ENCODE data around the gene TXNDC5.
A peak's percentile ranks its signal among the peaks of the same experiment; 100 is the strongest.

DNA sequence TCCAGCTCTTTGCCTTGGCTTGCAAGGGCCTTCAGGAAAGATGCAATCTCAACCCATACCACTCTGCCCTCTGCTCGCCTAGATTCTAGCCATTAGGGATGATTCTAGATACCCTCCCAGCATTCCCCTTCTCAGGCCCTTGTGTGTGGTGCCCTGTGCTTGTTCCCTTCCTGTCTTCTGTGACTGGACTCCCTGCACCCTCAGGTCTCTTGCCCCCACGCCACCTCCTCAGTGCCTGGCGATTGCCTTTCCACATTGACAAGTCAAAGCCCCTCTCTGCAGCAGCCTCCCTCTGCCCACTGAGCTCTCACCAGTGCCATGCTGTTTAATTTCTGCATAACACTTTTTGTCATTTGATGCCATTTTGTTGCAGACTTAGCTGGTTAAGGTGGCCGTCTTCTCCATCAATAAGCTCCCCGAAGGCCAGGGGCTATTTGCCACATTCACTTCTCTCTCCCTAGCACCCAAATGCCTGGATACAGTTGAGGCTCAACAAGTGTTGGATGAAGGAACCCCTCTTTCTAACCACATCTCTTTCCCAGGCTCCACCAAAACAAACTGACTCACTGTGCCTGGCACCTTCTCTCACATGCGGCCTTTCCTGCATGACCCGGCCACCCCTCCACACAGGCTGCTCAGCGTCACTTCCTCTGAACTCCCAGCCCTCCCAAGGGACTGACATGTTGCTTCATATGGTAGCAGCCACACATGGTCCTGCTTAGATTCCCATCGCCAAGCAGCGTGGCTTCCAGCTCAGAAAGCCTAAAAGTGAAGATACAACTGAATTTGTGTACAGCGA, 4.6 kb upstream of the TXNDC5 start:
- TF ChIP-seq, protein P1, sequence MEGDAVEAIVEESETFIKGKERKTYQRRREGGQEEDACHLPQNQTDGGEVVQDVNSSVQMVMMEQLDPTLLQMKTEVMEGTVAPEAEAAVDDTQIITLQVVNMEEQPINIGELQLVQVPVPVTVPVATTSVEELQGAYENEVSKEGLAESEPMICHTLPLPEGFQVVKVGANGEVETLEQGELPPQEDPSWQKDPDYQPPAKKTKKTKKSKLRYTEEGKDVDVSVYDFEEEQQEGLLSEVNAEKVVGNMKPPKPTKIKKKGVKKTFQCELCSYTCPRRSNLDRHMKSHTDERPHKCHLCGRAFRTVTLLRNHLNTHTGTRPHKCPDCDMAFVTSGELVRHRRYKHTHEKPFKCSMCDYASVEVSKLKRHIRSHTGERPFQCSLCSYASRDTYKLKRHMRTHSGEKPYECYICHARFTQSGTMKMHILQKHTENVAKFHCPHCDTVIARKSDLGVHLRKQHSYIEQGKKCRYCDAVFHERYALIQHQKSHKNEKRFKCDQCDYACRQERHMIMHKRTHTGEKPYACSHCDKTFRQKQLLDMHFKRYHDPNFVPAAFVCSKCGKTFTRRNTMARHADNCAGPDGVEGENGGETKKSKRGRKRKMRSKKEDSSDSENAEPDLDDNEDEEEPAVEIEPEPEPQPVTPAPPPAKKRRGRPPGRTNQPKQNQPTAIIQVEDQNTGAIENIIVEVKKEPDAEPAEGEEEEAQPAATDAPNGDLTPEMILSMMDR (IDR thresholded peaks at IDR 0.05): no peak
- TF ChIP-seq EP300 (IDR thresholded peaks at IDR 0.05): peak in 1 of 2 donors; percentile 22
